ENCODE results near the gene SLC5A10. TPM values are rescaled to one million over a fixed set of nuclear protein-coding genes. Genes with fewer than 3 reads are reported as not detected.

Gene SLC5A10
- total and polyA plus RNA-seq, 2 donors, result 0.05 to 0.52 TPM

- no peak for DNase-seq (ENCODE audit: low read depth in 6 of 9, low spot score in 9 of 9)
- 84% methylated on average over 4 of the region's 4 CpGs for WGBS
- no peaks in the 10 kb centered on the region for H3K9me3 ChIP-seq (ENCODE audit: control insufficient read depth in 2 of 2, insufficient read depth in 1 of 2, low read length in 1 of 2)
- no peak overlapping the region for H3K4me3 ChIP-seq (ENCODE audit: low read length in 2 of 2)
- H3K27ac ChIP-seq (ENCODE audit: low read depth in 1 of 2, low read length in 1 of 2), result no peak overlapping the region
- H3K36me3 ChIP-seq (ENCODE audit: control insufficient read depth in 2 of 2, insufficient read depth in 2 of 2, low read length in 1 of 2), result peaks cover 0 to 17% of the 10 kb centered on the region in 2 donors
- H3K27me3 ChIP-seq (ENCODE audit: control insufficient read depth in 2 of 2, insufficient read depth in 1 of 2, low read length in 1 of 2), result no peaks in the 10 kb centered on the region
- H3K4me1 ChIP-seq (ENCODE audit: control insufficient read depth in 2 of 2, insufficient read depth in 2 of 2, low read length in 2 of 2), result no peaks in the 10 kb centered on the region
Measured at GRCh38 chr17:18976201-18976600, 24.2 kb downstream of the SLC5A10 start.

- DNase-seq (ENCODE audit: low read depth in 6 of 9, low spot score in 9 of 9), result no peak
- 86% methylated on average over 4 of the region's 4 CpGs for WGBS
- H3K36me3 ChIP-seq (ENCODE audit: control insufficient read depth in 2 of 2, insufficient read depth in 2 of 2, low read length in 1 of 2), result peaks cover 0 to 16% of the 10 kb centered on the region in 2 donors
Measured at GRCh38 chr17:18977021-18977420, 25.1 kb downstream of the SLC5A10 start.

GRCh38 chr17:18977646-18978045 is 25.7 kb downstream of the SLC5A10 start:
- Histone ChIP-seq H3K4me1 (ENCODE audit: control insufficient read depth in 2 of 2, insufficient read depth in 2 of 2, low read length in 2 of 2) (no peaks in the 10 kb centered on the region), H3K36me3 (ENCODE audit: control insufficient read depth in 2 of 2, insufficient read depth in 2 of 2, low read length in 1 of 2) (peaks cover 0 to 16% of the 10 kb centered on the region in 2 donors), H3K9me3 (ENCODE audit: control insufficient read depth in 2 of 2, insufficient read depth in 1 of 2, low read length in 1 of 2) (no peaks in the 10 kb centered on the region), H3K4me3 (ENCODE audit: low read length in 2 of 2) (no peak overlapping the region), H3K27ac (ENCODE audit: low read depth in 1 of 2, low read length in 1 of 2) (no peak overlapping the region), H3K27me3 (ENCODE audit: control insufficient read depth in 2 of 2, insufficient read depth in 1 of 2, low read length in 1 of 2) (no peaks in the 10 kb centered on the region)
- no peak for DNase-seq (ENCODE audit: low read depth in 6 of 9, low spot score in 9 of 9)
- WGBS, result 95% methylated on average over 19 of the region's 19 CpGs

More at GRCh38 chr17:18977021-18977420, 25.1 kb downstream of the SLC5A10 start:
- Histone ChIP-seq H3K9me3 (ENCODE audit: control insufficient read depth in 2 of 2, insufficient read depth in 1 of 2, low read length in 1 of 2) (no peaks in the 10 kb centered on the region), H3K4me1 (ENCODE audit: control insufficient read depth in 2 of 2, insufficient read depth in 2 of 2, low read length in 2 of 2) (no peaks in the 10 kb centered on the region), H3K27me3 (ENCODE audit: control insufficient read depth in 2 of 2, insufficient read depth in 1 of 2, low read length in 1 of 2) (no peaks in the 10 kb centered on the region), H3K27ac (ENCODE audit: low read depth in 1 of 2, low read length in 1 of 2) (no peak overlapping the region), H3K4me3 (ENCODE audit: low read length in 2 of 2) (no peak overlapping the region)

GRCh38 chr17:18978050-18978449 is 26.1 kb downstream of the SLC5A10 start:
- Histone ChIP-seq H3K36me3 (ENCODE audit: control insufficient read depth in 2 of 2, insufficient read depth in 2 of 2, low read length in 1 of 2) (peaks cover 0 to 13% of the 10 kb centered on the region in 2 donors), H3K4me1 (ENCODE audit: control insufficient read depth in 2 of 2, insufficient read depth in 2 of 2, low read length in 2 of 2) (no peaks in the 10 kb centered on the region), H3K9me3 (ENCODE audit: control insufficient read depth in 2 of 2, insufficient read depth in 1 of 2, low read length in 1 of 2) (no peaks in the 10 kb centered on the region), H3K27me3 (ENCODE audit: control insufficient read depth in 2 of 2, insufficient read depth in 1 of 2, low read length in 1 of 2) (no peaks in the 10 kb centered on the region), H3K27ac (ENCODE audit: low read depth in 1 of 2, low read length in 1 of 2) (no peak overlapping the region), H3K4me3 (ENCODE audit: low read length in 2 of 2) (no peak overlapping the region)
- DNase-seq (ENCODE audit: low read depth in 6 of 9, low spot score in 9 of 9), result no peak
- 98% methylated on average over 13 of the region's 13 CpGs for WGBS

- Histone ChIP-seq H3K9me3 (ENCODE audit: control insufficient read depth in 2 of 2, insufficient read depth in 1 of 2, low read length in 1 of 2) (no peaks in the 10 kb centered on the region), H3K4me3 (ENCODE audit: low read length in 2 of 2) (no peak overlapping the region), H3K4me1 (ENCODE audit: control insufficient read depth in 2 of 2, insufficient read depth in 2 of 2, low read length in 2 of 2) (no peaks in the 10 kb centered on the region), H3K27me3 (ENCODE audit: control insufficient read depth in 2 of 2, insufficient read depth in 1 of 2, low read length in 1 of 2) (no peaks in the 10 kb centered on the region), H3K36me3 (ENCODE audit: control insufficient read depth in 2 of 2, insufficient read depth in 2 of 2, low read length in 1 of 2) (peaks cover 0 to 12% of the 10 kb centered on the region in 2 donors), H3K27ac (ENCODE audit: low read depth in 1 of 2, low read length in 1 of 2) (no peak overlapping the region)
- WGBS, result 97% methylated on average over 17 of the region's 17 CpGs
- DNase-seq (ENCODE audit: low read depth in 6 of 9, low spot score in 9 of 9), result no peak
Measured at GRCh38 chr17:18978655-18979054, 26.7 kb downstream of the SLC5A10 start.

GRCh38 chr17:18980682-18981334 is 28.8 kb downstream of the SLC5A10 start:
- Histone ChIP-seq H3K9me3 (ENCODE audit: control insufficient read depth in 2 of 2, insufficient read depth in 1 of 2, low read length in 1 of 2) (no peaks in the 10 kb centered on the region), H3K36me3 (ENCODE audit: control insufficient read depth in 2 of 2, insufficient read depth in 2 of 2, low read length in 1 of 2) (peaks cover 0 to 16% of the 10 kb centered on the region in 2 donors), H3K4me1 (ENCODE audit: control insufficient read depth in 2 of 2, insufficient read depth in 2 of 2, low read length in 2 of 2) (no peaks in the 10 kb centered on the region), H3K4me3 (ENCODE audit: low read length in 2 of 2) (no peak overlapping the region), H3K27ac (ENCODE audit: low read depth in 1 of 2, low read length in 1 of 2) (no peak overlapping the region), H3K27me3 (ENCODE audit: control insufficient read depth in 2 of 2, insufficient read depth in 1 of 2, low read length in 1 of 2) (no peaks in the 10 kb centered on the region)
- DNase-seq (ENCODE audit: low read depth in 6 of 9, low spot score in 9 of 9), result no peak
- 97% methylated on average over 13 of the region's 13 CpGs for WGBS

GRCh38 chr17:18981335-18981641 is 29.3 kb downstream of the SLC5A10 start:
- no peak overlapping the region for H3K27ac ChIP-seq (ENCODE audit: low read depth in 1 of 2, low read length in 1 of 2)
- no peaks in the 10 kb centered on the region for H3K27me3 ChIP-seq (ENCODE audit: control insufficient read depth in 2 of 2, insufficient read depth in 1 of 2, low read length in 1 of 2)
- H3K36me3 ChIP-seq (ENCODE audit: control insufficient read depth in 2 of 2, insufficient read depth in 2 of 2, low read length in 1 of 2), result peaks cover 0 to 16% of the 10 kb centered on the region in 2 donors
- H3K4me3 ChIP-seq (ENCODE audit: low read length in 2 of 2), result no peak overlapping the region
- WGBS, result 97% methylated on average over 6 of the region's 6 CpGs
- no peaks in the 10 kb centered on the region for H3K4me1 ChIP-seq (ENCODE audit: control insufficient read depth in 2 of 2, insufficient read depth in 2 of 2, low read length in 2 of 2)
- no peaks in the 10 kb centered on the region for H3K9me3 ChIP-seq (ENCODE audit: control insufficient read depth in 2 of 2, insufficient read depth in 1 of 2, low read length in 1 of 2)
- DNase-seq (ENCODE audit: low read depth in 6 of 9, low spot score in 9 of 9), result no peak

- no peak for DNase-seq (ENCODE audit: low read depth in 6 of 9, low spot score in 9 of 9)
- H3K36me3 ChIP-seq (ENCODE audit: control insufficient read depth in 2 of 2, insufficient read depth in 2 of 2, low read length in 1 of 2), result peaks cover 0 to 16% of the 10 kb centered on the region in 2 donors
- 94% methylated on average over 30 of the region's 30 CpGs for WGBS
- peaks cover 0 to 4% of the 10 kb centered on the region in 2 donors for H3K27me3 ChIP-seq (ENCODE audit: control insufficient read depth in 2 of 2, insufficient read depth in 1 of 2, low read length in 1 of 2)
- peaks cover 0 to 4% of the 10 kb centered on the region in 2 donors for H3K4me1 ChIP-seq (ENCODE audit: control insufficient read depth in 2 of 2, insufficient read depth in 2 of 2, low read length in 2 of 2)
- no peaks in the 10 kb centered on the region for H3K9me3 ChIP-seq (ENCODE audit: control insufficient read depth in 2 of 2, insufficient read depth in 1 of 2, low read length in 1 of 2)
- H3K27ac ChIP-seq (ENCODE audit: low read depth in 1 of 2, low read length in 1 of 2), result no peak overlapping the region
- H3K4me3 ChIP-seq (ENCODE audit: low read length in 2 of 2), result no peak overlapping the region
Measured at GRCh38 chr17:18981642-18982424, 29.9 kb downstream of the SLC5A10 start.

GRCh38 chr17:18984273-18985114 is 32.5 kb downstream of the SLC5A10 start:
- WGBS, result 98% methylated on average over 21 of the region's 21 CpGs
- peaks cover 0 to 15% of the 10 kb centered on the region in 2 donors for H3K36me3 ChIP-seq (ENCODE audit: control insufficient read depth in 2 of 2, insufficient read depth in 2 of 2, low read length in 1 of 2)
- H3K4me1 ChIP-seq (ENCODE audit: control insufficient read depth in 2 of 2, insufficient read depth in 2 of 2, low read length in 2 of 2), result peaks cover 3 to 8% of the 10 kb centered on the region in 2 donors
- peaks cover 0 to 7% of the 10 kb centered on the region in 2 donors for H3K27me3 ChIP-seq (ENCODE audit: control insufficient read depth in 2 of 2, insufficient read depth in 1 of 2, low read length in 1 of 2)
- DNase-seq (ENCODE audit: low read depth in 6 of 9, low spot score in 9 of 9), result no peak
- no peak overlapping the region for H3K4me3 ChIP-seq (ENCODE audit: low read length in 2 of 2)
- H3K27ac ChIP-seq (ENCODE audit: low read depth in 1 of 2, low read length in 1 of 2), result no peak overlapping the region
- H3K9me3 ChIP-seq (ENCODE audit: control insufficient read depth in 2 of 2, insufficient read depth in 1 of 2, low read length in 1 of 2), result no peaks in the 10 kb centered on the region
